RPMI7951 (cell line): ENCODE data around the gene MRPL44. TPM values are rescaled to one million over a fixed set of nuclear protein-coding genes. Genes with fewer than 3 reads are reported as not detected.

ENCODE experiments used
- DNase-seq: peaks from one replicate; pipeline ENCODE4 v3.0.0-alpha.2; 2012; ENCODE audit warnings: low read depth
- total RNA-seq: library from RNA; depleted of rRNA; stranded (reverse); fragments of >200 nt; shearing (Covaris generic); gene quantifications from 2 replicates; pipeline ENCODE4 v1.2.3, GENCODE V29; 2014; rRNA removed

Gene MRPL44
- 40.9 and 43.6 TPM in 2 replicates for total RNA-seq

DNA sequence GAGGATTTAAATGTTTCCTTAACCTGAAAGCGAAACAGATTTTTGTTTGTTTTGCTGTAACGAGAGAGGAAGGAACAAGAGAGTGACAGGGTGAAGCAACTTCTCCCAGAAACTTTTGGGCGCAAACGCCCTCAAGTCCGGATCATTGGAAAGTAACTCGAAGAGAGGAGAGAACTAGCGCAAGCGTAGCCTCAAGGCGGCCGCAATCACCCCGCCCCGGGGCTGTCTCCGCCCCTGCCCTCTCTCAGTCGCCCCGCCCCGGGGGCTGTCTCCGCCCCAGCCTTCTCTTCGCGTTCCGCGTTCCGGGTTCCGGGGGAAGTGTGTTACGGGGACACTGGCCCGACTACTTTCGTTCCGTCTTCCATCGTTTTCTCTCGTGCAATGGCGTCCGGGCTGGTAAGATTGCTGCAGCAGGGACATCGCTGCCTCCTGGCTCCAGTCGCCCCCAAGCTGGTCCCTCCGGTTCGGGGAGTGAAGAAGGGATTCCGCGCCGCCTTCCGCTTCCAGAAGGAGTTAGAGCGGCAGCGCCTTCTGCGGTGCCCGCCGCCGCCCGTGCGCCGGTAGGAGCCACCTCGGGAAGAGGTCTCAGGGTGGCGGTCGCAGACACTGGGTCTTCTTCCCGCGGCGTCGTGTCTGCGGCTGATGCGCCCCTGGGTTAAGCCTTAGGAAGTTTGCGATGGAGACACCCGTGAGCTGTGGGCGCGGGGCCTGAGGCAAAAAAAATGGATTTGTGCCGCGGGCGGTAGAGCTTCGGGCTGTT, at the start of gene MRPL44:
Gene MRPL44, plus strand, starts transcription at position 372 of the 760 bp plus-strand sequence. Its CDS starts 10 bp downstream, at position 382.
- peak; percentile 95 for DNase-seq

DNA sequence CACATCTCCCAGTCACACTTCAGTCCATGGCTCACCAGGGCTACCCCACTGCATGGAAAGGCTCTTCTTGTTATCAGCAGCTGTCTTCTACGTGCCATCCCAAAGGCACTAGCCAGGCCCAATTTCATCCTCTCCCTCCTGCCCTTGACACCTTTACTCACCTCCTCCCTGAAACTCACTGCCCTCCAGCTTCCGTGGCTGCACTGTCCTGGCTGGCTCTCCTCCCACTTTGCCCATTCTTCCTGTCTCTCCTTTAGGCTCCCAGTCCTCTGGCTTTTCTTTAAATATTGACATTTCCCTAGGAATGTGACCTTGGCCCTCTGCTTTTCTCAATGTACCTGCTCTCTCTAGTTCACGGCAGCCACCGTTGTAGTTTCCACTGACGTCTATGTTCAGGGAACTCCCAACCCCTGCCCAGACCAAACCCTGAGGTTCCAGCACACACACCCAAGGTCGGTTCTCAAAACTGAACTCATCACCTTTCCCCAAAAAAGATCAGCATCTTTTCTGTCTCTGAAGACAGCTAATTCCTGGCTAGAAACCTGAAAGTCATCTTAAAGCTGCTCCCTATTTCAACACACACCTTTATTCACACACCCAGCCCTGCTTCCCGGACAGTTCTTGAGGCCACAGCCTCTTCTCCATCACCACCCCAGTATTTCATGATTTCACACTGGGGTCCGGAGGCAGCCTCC, 48.8 kb upstream of the MRPL44 start:
- no peak for DNase-seq

DNA sequence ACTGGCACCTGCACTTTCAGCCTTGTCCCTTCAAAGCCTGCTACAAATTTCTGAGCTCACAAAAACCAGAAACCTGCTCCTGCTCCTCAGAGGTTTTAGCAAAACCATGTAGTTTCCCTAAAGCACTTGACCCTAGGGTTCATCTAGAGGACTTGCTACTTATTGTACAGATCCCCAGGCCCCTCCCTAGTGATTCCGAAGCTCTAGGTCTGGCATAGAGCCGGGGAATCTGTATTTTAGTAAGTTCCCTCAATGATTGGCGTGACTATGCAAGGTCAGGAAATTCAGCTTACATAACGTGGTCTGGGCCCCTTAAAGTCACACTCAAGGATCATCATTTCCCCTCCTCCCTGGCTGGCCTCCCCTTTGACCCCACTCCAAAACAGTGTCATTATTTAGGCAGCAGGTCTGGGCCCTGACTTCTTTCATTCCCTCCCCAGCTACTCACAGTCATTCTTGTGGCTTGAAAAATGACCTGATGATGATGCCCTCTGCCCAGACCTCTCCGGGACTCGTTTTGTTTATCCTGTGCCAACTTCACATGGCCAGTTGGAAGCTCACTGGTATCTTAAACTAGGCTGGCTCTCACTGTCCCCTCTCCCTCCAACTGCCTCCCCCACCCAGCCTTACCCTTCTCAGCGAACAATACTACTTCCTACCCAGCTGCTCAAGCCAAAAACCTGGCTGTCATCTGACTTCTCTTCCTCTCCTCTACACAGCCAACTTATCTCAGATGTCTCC, 48.1 kb upstream of the MRPL44 start:
- peak; percentile 8 for DNase-seq

DNA sequence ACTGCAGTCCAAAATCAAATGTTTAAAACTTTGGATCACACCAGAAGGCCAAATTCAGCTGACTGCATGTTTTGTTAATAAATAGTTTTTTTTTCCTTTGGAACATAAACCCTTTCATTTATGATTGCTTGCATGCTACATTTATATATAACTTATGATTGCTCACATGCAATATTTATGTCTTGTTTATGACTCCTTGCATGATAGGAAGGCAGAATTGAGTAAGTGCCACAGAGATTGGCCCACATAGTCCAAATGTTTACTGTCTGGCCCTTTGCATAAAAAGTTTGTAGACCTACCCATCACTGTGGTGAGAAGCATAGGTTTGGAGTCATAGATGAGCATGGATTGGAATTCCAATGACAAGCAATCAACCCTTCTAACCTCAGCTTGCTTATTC, 42.9 kb upstream of the MRPL44 start:
- DNase-seq, result no peak

DNA sequence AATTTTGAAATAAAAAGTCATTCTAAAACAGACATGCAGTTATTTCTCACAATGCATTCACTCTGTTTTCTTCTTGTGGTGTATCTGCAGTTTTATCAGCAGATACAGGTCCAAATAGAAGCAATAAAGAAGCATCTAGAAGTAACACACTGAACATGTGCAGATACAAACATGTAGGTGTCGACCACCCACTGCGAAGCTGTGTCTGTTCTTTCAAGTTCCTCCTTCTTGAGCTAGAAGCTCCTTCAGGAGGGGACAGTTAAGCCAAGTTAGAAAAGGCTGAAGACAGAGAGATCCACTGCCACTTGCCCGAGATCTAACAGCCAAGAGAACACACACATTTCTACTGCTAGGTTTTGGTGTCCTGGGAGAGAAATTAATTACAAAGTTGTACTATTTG, 42.2 kb upstream of the MRPL44 start:
- no peak for DNase-seq

DNA sequence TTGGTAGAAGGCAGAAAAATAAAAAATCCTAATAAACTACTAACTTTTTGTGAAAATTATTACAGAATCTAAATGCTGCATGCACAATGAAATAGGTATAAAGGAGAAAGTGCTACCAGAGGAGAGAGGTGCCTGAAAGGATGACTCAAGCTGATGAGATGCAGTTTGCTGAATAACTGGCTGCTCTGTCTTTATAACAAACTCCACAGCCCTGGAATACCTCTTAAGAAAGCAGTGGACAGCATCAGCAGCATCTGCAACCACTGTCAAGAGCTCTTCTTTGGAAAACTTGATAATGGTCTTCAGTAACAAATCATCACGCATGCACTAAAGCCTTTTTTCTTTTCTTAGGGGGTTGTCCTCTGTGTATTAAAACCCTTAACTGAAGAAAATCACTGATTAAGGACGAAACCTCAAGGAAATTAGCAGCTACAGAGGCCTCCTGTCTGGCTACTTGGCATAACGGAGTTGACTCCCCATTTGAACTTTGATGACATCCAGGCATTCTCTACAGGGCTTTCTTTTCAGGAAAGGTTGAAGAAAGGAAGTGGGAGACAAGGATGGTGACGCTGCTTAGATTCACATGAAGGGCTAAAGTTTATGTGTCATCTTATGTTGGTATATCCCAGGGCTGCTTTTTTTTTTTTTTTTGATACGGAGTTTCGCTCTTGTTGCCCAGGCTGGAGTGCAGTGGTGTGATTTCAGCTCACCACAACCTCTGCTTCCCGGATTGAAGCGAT, 40.9 kb upstream of the MRPL44 start:
- DNase-seq, result no peak

DNA sequence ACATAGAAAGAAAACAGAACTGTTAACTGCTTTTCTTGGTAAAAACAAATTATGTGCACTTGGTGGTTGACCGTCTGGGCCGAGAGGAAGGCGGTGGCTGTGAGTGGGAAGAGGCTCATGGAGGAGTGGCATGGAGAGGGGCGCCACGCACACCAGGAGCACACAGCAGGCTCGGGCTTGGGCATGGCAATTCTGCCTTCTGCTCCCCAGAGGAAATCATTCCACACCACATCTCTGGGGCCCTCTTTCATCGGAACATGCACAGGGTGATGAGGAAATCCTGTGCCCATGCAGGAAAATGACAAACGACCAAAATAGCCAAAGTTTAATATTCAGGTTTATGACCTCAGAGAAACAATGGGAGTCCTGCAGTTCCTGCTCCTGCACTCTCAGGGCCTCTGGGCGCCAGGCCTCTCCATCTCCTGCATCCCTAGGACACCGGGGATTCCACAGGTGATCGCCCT, 38.6 kb upstream of the MRPL44 start:
- no peak for DNase-seq

DNA sequence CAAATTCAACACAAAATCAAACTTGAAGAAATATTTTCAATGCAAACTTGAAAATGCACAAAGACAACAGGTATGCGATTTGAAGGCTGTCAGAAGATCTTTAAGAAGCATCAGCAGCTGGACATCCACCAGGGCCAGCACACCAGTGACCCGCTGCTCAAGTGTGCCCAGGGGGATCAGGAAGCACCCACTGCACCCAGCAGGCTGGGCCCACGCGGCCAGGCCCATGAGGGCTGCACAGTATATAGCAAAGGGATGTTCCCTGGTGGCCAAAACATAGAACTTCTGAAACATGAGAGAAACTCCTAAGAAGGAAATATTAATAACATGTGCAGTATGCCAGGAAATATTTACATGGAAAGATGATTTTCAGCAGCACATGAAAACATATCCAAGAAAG, 37.2 kb upstream of the MRPL44 start:
- DNase-seq, result no peak

DNA sequence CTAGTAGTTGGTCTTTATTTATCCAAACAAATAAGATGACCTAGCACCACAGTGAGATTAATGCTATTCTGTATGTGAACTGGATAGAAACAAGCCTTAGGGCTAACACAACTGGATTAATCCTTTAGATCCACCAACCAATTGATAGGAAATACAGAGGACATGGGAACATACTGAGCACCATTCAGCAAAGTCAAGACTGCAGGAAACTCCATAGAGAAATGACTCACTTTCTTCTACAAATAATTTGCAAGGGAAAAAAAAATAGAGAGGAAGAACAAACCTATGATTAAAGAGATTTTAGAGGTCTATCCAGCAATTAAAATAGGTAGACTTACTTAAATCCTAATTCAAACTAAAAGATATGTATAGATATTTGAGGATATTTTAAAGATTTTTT, 36.1 kb upstream of the MRPL44 start:
- DNase-seq, result no peak

DNA sequence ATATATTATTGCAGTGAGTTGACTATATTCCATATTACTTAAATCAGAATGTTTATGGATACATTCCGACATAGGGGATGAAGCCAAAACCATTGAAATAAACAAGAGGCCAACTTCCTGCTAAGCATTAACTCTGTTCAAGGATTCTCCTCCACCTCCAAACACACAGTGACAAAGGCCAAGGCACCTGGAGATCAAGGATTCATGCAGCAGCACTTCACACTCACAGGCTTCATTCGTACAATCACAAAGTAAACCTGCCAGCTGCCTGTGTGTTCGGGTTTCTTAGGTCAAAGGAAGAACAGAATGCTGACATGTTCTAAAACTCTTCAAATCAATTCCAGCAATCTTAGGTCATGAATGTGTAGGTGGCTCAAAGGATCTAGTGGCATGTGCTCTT, 35.0 kb upstream of the MRPL44 start:
- DNase-seq, result no peak

DNA sequence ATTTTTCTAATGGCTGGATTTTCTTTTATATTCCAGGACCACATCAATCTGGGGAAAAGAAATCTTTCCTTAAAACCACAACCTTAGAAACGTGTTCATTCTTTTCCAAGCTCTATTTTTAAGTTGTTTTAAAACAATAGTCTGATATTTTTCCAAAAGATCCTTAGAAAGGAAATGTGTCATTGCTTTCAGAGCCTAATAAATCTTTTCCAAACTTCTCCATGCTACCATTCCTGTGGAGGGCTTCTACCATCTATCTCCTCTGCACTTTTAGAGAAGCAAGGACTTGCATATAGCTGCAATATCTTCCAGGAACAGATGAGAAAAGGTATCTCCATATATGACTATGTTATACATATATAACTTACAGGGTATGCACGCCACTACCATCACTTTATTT, 33.3 kb upstream of the MRPL44 start:
- no peak for DNase-seq

DNA sequence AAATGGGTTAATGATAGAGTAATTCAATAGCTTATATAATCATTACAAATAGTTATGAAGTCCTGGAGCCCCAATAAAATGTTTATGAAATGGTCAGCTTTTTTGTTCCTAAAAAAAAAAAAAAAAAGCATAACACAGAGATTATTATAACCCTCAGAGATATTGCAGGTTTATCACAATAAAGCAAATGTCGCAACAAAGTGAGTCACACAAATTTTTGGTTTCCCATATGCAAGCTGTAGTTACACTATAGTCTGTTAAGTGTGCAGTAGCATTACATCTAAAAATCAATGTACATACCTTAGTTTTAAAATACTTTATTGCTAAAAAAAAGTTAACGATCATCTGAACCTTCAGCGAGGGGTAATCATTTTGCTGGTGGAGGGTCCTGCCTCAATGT, 32.2 kb upstream of the MRPL44 start:
- DNase-seq, result no peak

DNA sequence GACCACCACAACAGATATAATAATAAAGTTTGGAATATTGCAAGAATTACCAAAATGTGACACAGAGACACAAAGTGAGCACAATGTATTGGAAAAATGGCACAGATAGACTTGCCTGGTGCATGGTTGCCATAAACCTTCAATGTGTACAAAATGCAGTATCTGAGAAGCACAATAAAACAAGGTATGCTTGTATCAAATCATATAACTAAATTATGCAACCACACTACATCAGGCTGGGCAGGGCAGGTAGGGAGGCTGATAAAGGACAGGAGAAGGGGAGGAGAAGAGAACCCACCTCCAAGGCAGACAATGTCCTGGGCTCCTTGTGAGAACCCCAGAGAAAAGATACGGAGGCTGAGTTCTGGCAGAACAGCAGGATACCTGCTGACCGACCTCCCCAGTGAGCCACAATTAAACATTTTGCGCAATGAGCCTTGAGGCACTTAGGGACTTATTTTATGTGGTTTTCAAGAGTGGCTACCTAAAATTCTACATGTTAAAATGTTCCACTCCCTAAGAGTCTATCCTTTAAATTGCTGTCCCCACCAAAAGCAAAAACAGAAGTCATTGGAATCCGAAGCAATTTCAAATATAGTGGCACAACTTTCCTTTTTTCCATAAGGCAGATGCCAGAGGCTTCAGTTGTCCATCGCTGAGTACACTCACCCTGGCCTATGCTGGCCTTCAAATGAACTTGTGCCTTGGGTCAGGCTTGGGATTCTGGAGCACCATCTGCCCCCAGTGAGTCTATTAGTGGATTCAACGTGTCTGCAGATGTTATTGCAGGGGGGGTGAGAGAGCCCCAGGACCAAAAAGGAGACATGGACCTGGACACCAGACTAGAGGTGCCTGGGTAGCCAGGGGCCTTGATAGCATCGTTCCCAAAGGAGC, 28.9 kb upstream of the MRPL44 start:
- no peak for DNase-seq

DNA sequence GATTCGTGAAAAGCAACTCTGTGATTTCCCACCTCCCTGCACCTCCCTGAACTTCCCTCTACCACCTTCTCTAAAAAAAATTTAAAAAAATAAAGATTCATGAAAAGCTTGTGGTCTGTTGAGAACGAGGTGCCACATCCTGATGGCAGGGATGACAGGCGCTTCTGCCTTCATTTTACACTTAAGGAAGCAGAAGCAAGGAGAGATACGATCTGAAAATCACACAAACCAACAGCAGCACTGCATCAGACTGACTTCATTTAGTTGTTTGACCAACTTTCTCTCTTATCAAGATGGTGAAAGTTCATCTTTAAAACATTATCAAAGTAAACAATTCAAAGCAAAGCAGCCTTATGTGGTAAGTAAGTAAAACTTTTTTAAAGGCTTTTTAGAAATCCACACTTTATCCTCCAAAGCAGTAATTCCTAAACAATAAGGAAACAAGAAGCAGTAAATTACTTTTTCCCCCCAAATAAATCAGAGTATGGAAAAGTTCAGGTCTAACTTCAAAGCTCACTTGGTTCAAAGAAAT, 27.6 kb upstream of the MRPL44 start:
- DNase-seq, result no peak

DNA sequence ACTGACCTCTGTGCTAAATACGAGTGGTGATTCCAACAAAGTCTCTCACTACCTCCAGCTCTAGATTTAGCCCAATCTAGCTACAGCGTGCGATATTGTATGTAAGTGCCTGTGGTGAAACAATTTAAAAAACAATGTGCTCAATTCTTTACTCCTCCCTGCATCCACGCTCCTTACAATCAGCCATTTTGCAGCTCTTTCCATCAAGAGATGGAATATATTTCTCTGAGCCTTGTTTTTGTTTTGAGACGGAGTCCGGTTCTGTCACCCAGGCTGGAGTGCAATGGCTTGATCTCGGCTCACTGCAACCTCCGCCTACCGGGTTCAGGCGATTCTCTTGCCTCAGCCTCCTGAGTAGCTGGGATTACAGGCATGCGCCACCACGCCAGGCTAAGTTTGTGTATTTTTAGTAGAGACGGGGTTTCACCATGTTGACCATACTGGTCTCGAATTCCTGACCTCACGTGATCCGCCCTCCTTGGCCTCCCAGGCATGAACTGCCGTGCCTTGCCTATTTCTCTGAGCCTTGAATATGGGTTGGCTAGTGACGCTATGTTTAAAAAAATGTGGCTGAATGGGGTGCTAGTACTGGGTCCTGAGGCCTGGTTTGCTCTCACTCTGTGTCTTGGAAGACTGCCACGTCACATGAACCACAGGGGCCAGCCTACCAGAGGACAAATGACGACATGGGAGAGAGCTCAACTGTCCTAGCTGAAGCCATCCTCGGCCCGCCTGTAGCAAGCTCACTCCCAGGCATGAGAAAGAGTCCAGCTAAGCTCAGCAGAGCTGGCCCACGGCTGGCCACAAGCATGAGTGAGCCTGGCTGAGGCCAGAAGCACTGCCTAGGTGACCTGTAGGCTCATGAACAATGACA, 26.9 kb upstream of the MRPL44 start:
- DNase-seq, result peak; percentile 96

DNA sequence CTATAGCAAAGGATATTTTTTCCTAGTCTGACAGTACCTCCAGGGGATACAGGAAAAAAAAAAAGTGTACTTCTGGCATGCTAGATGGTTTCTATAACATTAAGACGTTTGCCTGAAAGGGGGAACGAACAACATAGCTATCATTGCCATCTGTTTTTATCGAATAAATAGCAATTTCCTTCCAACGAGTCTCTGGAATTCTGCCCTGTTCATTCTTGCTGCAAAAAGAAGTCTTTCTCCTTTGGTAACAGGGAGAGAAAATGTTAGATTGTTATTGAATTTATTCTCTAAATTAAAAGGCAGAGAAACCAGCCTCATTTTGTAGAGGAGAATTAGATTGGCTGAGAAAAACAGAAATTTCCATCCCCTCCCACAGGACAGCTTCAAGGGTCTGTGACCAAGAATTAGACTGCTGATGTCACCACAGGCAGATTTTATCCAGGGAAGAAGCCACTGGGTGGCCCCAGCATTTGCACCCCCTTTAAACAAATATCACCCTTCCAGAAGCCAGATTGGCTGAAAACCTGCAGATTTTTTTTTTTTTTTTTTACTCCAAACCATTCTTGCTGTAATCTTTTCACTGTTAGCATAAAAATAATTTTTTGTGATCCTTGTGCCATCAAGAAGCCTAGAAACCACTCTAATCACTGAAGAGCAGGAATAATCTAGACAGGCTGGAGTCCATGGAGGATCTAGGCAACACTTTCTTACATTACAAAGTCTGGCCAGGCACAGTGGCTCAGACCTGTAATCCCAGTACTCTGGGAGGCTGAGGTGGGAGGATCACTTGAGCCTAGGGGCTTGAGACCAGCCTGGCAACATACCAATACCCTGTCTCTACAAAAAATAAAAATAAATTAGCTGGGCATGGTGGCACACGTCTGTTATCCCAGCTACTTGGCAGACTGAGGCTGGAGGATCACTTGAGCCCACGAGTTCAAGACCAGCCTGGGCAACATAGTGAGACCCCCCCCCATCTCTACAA, 24.2 kb upstream of the MRPL44 start:
- no peak for DNase-seq

DNA sequence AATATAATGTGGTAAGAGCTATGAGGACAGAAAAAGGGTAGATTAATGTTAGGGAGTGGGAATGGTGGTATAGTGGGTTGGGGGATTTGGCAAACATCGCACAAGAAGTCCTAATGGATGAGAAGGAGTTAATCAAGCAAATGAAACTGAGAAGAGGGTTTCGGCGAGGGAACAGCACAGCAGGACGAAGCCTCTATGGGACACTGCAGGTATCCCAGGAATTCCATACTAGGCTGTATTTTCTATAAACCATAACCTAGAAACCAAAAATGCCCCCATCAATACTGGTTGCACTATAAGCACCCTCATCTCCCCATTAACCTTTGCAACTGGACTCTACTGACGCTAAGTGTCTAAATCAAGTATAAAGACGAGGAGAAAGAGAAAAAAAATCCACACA, 22.4 kb upstream of the MRPL44 start:
- DNase-seq, result no peak

DNA sequence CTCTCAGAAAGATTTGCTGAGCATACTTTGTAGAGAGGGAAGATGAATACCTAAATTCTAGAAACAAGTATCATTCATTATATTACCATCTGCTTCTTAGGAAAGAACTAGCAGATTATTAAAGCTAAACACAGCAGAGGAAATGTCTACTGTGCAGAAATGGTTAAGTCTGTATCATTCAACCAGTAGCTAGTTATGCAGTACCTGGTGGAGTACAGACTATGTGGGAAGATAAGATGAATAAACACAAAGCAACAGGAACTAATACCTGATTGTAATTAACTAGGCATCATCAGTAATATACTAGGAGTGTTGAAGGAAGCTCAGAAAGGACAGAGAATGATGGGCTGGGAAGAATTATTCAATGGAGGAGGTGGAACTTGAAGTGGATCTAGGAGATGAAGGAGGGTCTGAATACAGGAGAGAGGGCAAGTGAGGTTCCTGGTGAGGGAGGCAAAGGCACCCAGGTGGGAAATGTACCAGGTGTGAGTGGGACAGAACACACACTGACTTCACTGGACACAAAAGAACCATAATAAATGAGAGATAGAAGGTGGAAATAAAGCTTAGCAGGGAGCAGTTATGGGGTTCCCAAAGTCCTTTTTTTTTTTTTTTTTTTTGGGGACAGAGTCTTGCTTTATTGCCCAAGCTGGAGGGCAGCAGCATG, 21.7 kb upstream of the MRPL44 start:
- DNase-seq, result no peak
